ENCODE data around the gene GMDS.

DNA sequence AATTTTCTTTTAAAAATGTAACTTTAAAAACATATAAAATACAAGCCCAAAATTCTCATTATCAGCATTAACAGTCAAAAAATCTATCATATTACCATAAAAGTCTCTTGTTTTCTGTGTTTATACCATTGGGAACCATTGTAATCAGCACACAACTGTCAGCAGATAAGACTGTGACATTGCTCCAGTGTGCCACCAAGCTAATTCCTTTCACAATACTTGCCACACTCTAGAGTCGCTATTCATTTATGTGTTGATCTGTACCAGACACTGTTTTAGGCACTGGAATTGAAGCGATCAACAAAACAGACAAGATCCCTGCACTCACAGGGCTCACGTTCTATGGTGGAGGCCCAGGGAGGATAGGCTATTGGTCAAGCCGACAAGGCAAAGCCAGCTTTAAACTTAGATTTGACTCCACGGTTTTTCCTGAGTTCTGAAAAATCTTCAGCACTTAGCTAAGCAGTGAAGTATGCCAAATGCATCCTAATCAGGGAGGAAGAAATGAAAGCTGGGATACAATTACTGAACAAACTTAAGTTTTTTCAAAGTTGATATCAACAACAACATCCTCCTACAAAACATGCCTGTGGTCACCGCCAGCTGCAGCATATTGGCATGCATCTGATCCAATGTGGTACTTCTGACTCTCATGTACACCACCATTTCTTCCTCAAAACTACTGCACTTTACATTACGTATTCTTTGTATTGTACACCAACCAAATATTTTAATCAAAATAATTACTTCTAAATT is 60.5 kb downstream of the GMDS start:
- TF ChIP-seq EZH2phosphoT487 (IDR thresholded peaks at IDR 0.05; ENCODE audit: insufficient read depth, low read depth) (no peak), EZH2 (IDR thresholded peaks at IDR 0.05; ENCODE audit: insufficient read depth, poor library complexity, severe bottlenecking) (no peak)
